Activated naive CD8-positive, alpha-beta T cell treated with anti-CD3 and anti-CD28 coated beads, Interleukin-2, amount 10 ng/mL, durations not matched to agents 7 days and 5 days (primary cell): Measurements from ENCODE around the gene GJD3. TPM values are rescaled to one million over a fixed set of nuclear protein-coding genes. Genes with fewer than 3 reads are reported as not detected.
A peak's percentile ranks its signal among the peaks of the same experiment; 100 is the strongest.
"Not testable (repeated sequence)": the region's sequence is repeated elsewhere in the genome, so short reads cannot be mapped to it uniquely, and the experiment has no call there.

Source experiments
- ATAC-seq: fragments of 150-1000 bp; cut with Tn5 transposase; one replicate; pipeline ENCODE4 v1.10.0; 2021; ENCODE audit warnings: low read depth, moderate library complexity
- POLR2A ChIA-PET: fragments of 350-600 bp; sonication (Branson Sonifier 250); formaldehyde crosslinking; loops from one replicate; lab custom pipeline; 2021; ENCODE audit warnings: antibody characterized with exemption; lab: Charles Lee
- DNase-seq: peaks from one replicate; pipeline ENCODE4 v3.0.0; 2021
- H3K27ac Mint-ChIP-seq: one replicate; pipeline ENCODE4 v1.8.0; 2022; ENCODE audit warnings: mild to moderate bottlenecking, mixed read lengths
- H3K27me3 Mint-ChIP-seq: one replicate; pipeline ENCODE4 v1.8.0; 2022; ENCODE audit warnings: mild to moderate bottlenecking, moderate library complexity, mixed read lengths
- H3K36me3 Mint-ChIP-seq: one replicate; pipeline ENCODE4 v1.8.0; 2021; ENCODE audit warnings: mild to moderate bottlenecking, mixed read lengths
- H3K4me1 Mint-ChIP-seq: one replicate; pipeline ENCODE4 v1.8.0; 2021; ENCODE audit warnings: mixed read lengths
- H3K4me3 Mint-ChIP-seq: one replicate; pipeline ENCODE4 v1.8.0; 2022; ENCODE audit warnings: mild to moderate bottlenecking, moderate library complexity, mixed read lengths
- H3K9me3 Mint-ChIP-seq: one replicate; pipeline ENCODE4 v1.8.0; 2021; ENCODE audit warnings: mixed read lengths
- total RNA-seq, 2 experiments: library from RNA; stranded (reverse); gene quantifications; one replicate each; pipeline ENCODE4 v1.2.3, GENCODE V29; 2021

Gene GJD3
- total RNA-seq = under 1 TPM in 1 of 2 experiments, not detected in 1; 0.48 TPM

- H3K27me3 Mint-ChIP-seq = peaks cover 15% of the 10 kb centered on the region
- H3K27ac Mint-ChIP-seq = no peak within 1 kb of the TSS
- POLR2A ChIA-PET = interaction anchor here (0.7 to 3.6 kb wide), 6 partner anchors 20 to 197 kb away, joined by 3 to 17 read pairs (median 4); partner anchors contain the start of gene TOP2A
- H3K9me3 Mint-ChIP-seq = no peaks in the 10 kb centered on the region
- H3K4me1 Mint-ChIP-seq = peaks cover 19% of the 10 kb centered on the region
- H3K36me3 Mint-ChIP-seq = no peaks in the 10 kb centered on the region
- ATAC-seq (no peak), DNase-seq (no peak)
- H3K4me3 Mint-ChIP-seq = peak within 1 kb of the TSS; percentile 81
These were observed at the start of gene GJD3 for GRCh38 chr17:40364121-40364861. GJD3 (minus strand) TSS chr17:40364737; CDS start chr17:40363815, 922 bp downstream.

GRCh38 chr17:40414312-40414711, 49.8 kb upstream of the GJD3 start:
- H3K4me1 Mint-ChIP-seq = peaks cover 41% of the 10 kb centered on the region
- not testable (repeated sequence) for ATAC-seq, DNase-seq

GRCh38 chr17:40412880-40413279, 48.3 kb upstream of the GJD3 start:
- peaks cover 33% of the 10 kb centered on the region for H3K4me1 Mint-ChIP-seq
- peak overlapping the region; percentile 10 for H3K4me3 Mint-ChIP-seq
- POLR2A ChIA-PET = interaction anchor here (0.9 to 1.3 kb wide), 5 partner anchors 9 to 148 kb away, joined by 3 to 4 read pairs (median 3); no protein-coding TSS in a partner anchor
- H3K27me3 Mint-ChIP-seq = no peaks in the 10 kb centered on the region
- peaks cover 56% of the 10 kb centered on the region for H3K36me3 Mint-ChIP-seq
- no peaks in the 10 kb centered on the region for H3K9me3 Mint-ChIP-seq
- H3K27ac Mint-ChIP-seq = peak overlapping the region; percentile 21
- ATAC-seq = no peak
- DNase-seq = no peak

More at GRCh38 chr17:40414312-40414711, 49.8 kb upstream of the GJD3 start:
- peaks cover 55% of the 10 kb centered on the region for H3K36me3 Mint-ChIP-seq
- not testable (repeated sequence) for H3K4me3 Mint-ChIP-seq, H3K27me3 Mint-ChIP-seq, H3K9me3 Mint-ChIP-seq, H3K27ac Mint-ChIP-seq
- POLR2A ChIA-PET = interaction anchor here (0.7 to 1.9 kb wide), 5 partner anchors 8 to 67 kb away, joined by 3 to 7 read pairs (median 5); no protein-coding TSS in a partner anchor

GRCh38 chr17:40411821-40412220, 47.3 kb upstream of the GJD3 start:
- peaks cover 34% of the 10 kb centered on the region for H3K4me1 Mint-ChIP-seq
- H3K4me3 Mint-ChIP-seq = no peak overlapping the region
- H3K27ac Mint-ChIP-seq = no peak overlapping the region
- H3K36me3 Mint-ChIP-seq = peaks cover 58% of the 10 kb centered on the region
- ATAC-seq (no peak), DNase-seq (no peak)
- no peaks in the 10 kb centered on the region for H3K9me3 Mint-ChIP-seq
- no peaks in the 10 kb centered on the region for H3K27me3 Mint-ChIP-seq
- POLR2A ChIA-PET = interaction anchor here (1.9 kb wide), 1 partner anchor 9 kb away, joined by 6 read pairs; no protein-coding TSS in a partner anchor

- ATAC-seq = no peak
- peaks cover 26% of the 10 kb centered on the region for H3K4me1 Mint-ChIP-seq
- peak overlapping the region; percentile 53 for H3K27ac Mint-ChIP-seq
- POLR2A ChIA-PET = no interaction called here
- DNase-seq = no peak
- H3K4me3 Mint-ChIP-seq = no peak overlapping the region
- H3K27me3 Mint-ChIP-seq = no peaks in the 10 kb centered on the region
- H3K36me3 Mint-ChIP-seq = peaks cover 55% of the 10 kb centered on the region
- H3K9me3 Mint-ChIP-seq = no peaks in the 10 kb centered on the region
These were observed 45.5 kb upstream of the GJD3 start for GRCh38 chr17:40410082-40410481.

- not testable (repeated sequence) for H3K27ac Mint-ChIP-seq, H3K27me3 Mint-ChIP-seq, DNase-seq, H3K9me3 Mint-ChIP-seq, ATAC-seq, H3K4me3 Mint-ChIP-seq
- Mint-ChIP-seq H3K36me3 (peaks cover 60% of the 10 kb centered on the region), H3K4me1 (peaks cover 26% of the 10 kb centered on the region)
- POLR2A ChIA-PET = interaction anchor here (1.0 to 1.8 kb wide), 3 partner anchors 8 to 16 kb away, joined by 4 to 16 read pairs (median 8); partner anchors contain the start of gene TOP2A
These were observed 45.0 kb upstream of the GJD3 start for GRCh38 chr17:40409540-40409939.

GRCh38 chr17:40407460-40407859, 42.9 kb upstream of the GJD3 start:
- no peak overlapping the region for H3K4me3 Mint-ChIP-seq
- no peaks in the 10 kb centered on the region for H3K27me3 Mint-ChIP-seq
- no peak overlapping the region for H3K27ac Mint-ChIP-seq
- H3K9me3 Mint-ChIP-seq = no peaks in the 10 kb centered on the region
- DNase-seq (no peak), ATAC-seq (no peak)
- POLR2A ChIA-PET = interaction anchor here (0.8 to 1.8 kb wide), 3 partner anchors 23 to 146 kb away, joined by 3 to 4 read pairs (median 3); no protein-coding TSS in a partner anchor
- peaks cover 60% of the 10 kb centered on the region for H3K36me3 Mint-ChIP-seq
- peaks cover 23% of the 10 kb centered on the region for H3K4me1 Mint-ChIP-seq

GRCh38 chr17:40404003-40404402, 39.5 kb upstream of the GJD3 start:
- ATAC-seq (no peak), DNase-seq (no peak)
- H3K27me3 Mint-ChIP-seq = no peaks in the 10 kb centered on the region
- no peak overlapping the region for H3K4me3 Mint-ChIP-seq
- H3K4me1 Mint-ChIP-seq = peaks cover 18% of the 10 kb centered on the region
- POLR2A ChIA-PET = interaction anchor here (1.0 to 1.4 kb wide), 2 partner anchors 9 to 10 kb away, joined by 3 to 5 read pairs; no protein-coding TSS in a partner anchor
- H3K27ac Mint-ChIP-seq = no peak overlapping the region
- no peaks in the 10 kb centered on the region for H3K9me3 Mint-ChIP-seq
- H3K36me3 Mint-ChIP-seq = peaks cover 55% of the 10 kb centered on the region

- no peaks in the 10 kb centered on the region for H3K9me3 Mint-ChIP-seq
- H3K27ac Mint-ChIP-seq = peak overlapping the region; percentile 65
- POLR2A ChIA-PET = interaction anchor here (0.6 to 1.0 kb wide), 3 partner anchors 9 to 41 kb away, joined by 3 to 6 read pairs (median 3); no protein-coding TSS in a partner anchor
- ATAC-seq (no peak), DNase-seq (no peak)
- peaks cover 57% of the 10 kb centered on the region for H3K36me3 Mint-ChIP-seq
- no peaks in the 10 kb centered on the region for H3K27me3 Mint-ChIP-seq
- peaks cover 18% of the 10 kb centered on the region for H3K4me1 Mint-ChIP-seq
- H3K4me3 Mint-ChIP-seq = peak overlapping the region; percentile 35
These were observed 38.1 kb upstream of the GJD3 start for GRCh38 chr17:40402668-40403067.

GRCh38 chr17:40399185-40399584, 34.6 kb upstream of the GJD3 start:
- POLR2A ChIA-PET = interaction anchor here (0.6 to 1.5 kb wide), 3 partner anchors 10 to 111 kb away, joined by 3 to 5 read pairs (median 3); partner anchors contain the start of gene TOP2A
- Mint-ChIP-seq H3K27me3 (no peaks in the 10 kb centered on the region), H3K9me3 (no peaks in the 10 kb centered on the region), H3K4me3 (no peak overlapping the region), H3K36me3 (peaks cover 49% of the 10 kb centered on the region), H3K4me1 (peaks cover 14% of the 10 kb centered on the region), H3K27ac (no peak overlapping the region)
- no peak for DNase-seq
- peak; percentile 42 for ATAC-seq

GRCh38 chr17:40386555-40386954, 22.0 kb upstream of the GJD3 start:
- not testable (repeated sequence) for DNase-seq, H3K27ac Mint-ChIP-seq, H3K4me3 Mint-ChIP-seq, H3K4me1 Mint-ChIP-seq, H3K9me3 Mint-ChIP-seq, H3K27me3 Mint-ChIP-seq, ATAC-seq
- POLR2A ChIA-PET = interaction anchor here (0.7 to 1.3 kb wide), 3 partner anchors 9 to 31 kb away, joined by 3 read pairs; partner anchors contain the start of gene TOP2A
- H3K36me3 Mint-ChIP-seq = peaks cover 26% of the 10 kb centered on the region

GRCh38 chr17:40382251-40382650, 17.7 kb upstream of the GJD3 start:
- peaks cover 7% of the 10 kb centered on the region for H3K36me3 Mint-ChIP-seq
- H3K27ac Mint-ChIP-seq = no peak overlapping the region
- H3K9me3 Mint-ChIP-seq = no peaks in the 10 kb centered on the region
- H3K4me3 Mint-ChIP-seq = no peak overlapping the region
- H3K27me3 Mint-ChIP-seq = peaks cover 8% of the 10 kb centered on the region
- DNase-seq = no peak
- ATAC-seq = no peak
- POLR2A ChIA-PET = interaction anchor here (0.7 to 1.3 kb wide), 3 partner anchors 25 to 157 kb away, joined by 3 to 4 read pairs (median 4); no protein-coding TSS in a partner anchor
- H3K4me1 Mint-ChIP-seq = no peaks in the 10 kb centered on the region

- ATAC-seq (no peak), DNase-seq (no peak)
- no peak overlapping the region for H3K4me3 Mint-ChIP-seq
- peaks cover 6% of the 10 kb centered on the region for H3K4me1 Mint-ChIP-seq
- no peak overlapping the region for H3K27ac Mint-ChIP-seq
- POLR2A ChIA-PET = no interaction called here
- peaks cover 4% of the 10 kb centered on the region for H3K9me3 Mint-ChIP-seq
- H3K36me3 Mint-ChIP-seq = peaks cover 2% of the 10 kb centered on the region
- peaks cover 16% of the 10 kb centered on the region for H3K27me3 Mint-ChIP-seq
These were observed 14.4 kb upstream of the GJD3 start for GRCh38 chr17:40378966-40379365.
